ENCODE measurements around the gene ROGDI. TPM values are rescaled to one million over a fixed set of nuclear protein-coding genes. Genes with fewer than 3 reads are reported as not detected.

ROGDI gene
- total and polyA plus RNA-seq, 9 of the 15 experiments (the other 6 are each of a cell fraction or from before 2014, with no cell fraction given), result 0.97 to 37.3 (median 16.5) TPM

GRCh38 chr16:4766875-4767628 is 35.4 kb downstream of the ROGDI start, which contains the start of gene ZNF500 (continued):
- TF ChIP-seq MGA (IDR thresholded peaks at IDR 0.05), result no peak
- TF ChIP-seq MXI1 (IDR thresholded peaks at IDR 0.05; ENCODE audit: low read depth, low read length), result peak; percentile 57; the same call in 1 of the 2 replicates
- no peak for TF ChIP-seq RBM14 (IDR thresholded peaks at IDR 0.05; ENCODE audit: borderline replicate concordance, insufficient read depth, low read depth, low read length)
- peak; percentile 92 for TF ChIP-seq ZNF143 (CRISPR knock-in tag; IDR thresholded peaks at IDR 0.05)
- TF ChIP-seq HDAC1 (IDR thresholded peaks at IDR 0.05), result peak in 1 of 2 experiments; percentile 64; a peak in 1 of 4 replicates
- TF ChIP-seq CBX2 (IDR thresholded peaks at IDR 0.05; ENCODE audit: insufficient read depth, low read length, poor library complexity, severe bottlenecking), result no peak
- no peak for TF ChIP-seq HOMEZ (CRISPR knock-in tag; IDR thresholded peaks at IDR 0.05)
- TF ChIP-seq BCOR (IDR thresholded peaks at IDR 0.05), result peak; percentile 87
- peak; percentile 74; the same call in 1 of the 2 replicates for TF ChIP-seq MYC (IDR thresholded peaks at IDR 0.05; ENCODE audit: low read depth, low read length)
- TF ChIP-seq MYC (CRISPR knock-in tag; IDR thresholded peaks at IDR 0.05; ENCODE audit: borderline replicate concordance, low read depth), result no peak
- TF ChIP-seq SAP30 (IDR thresholded peaks at IDR 0.05; ENCODE audit: borderline replicate concordance, insufficient read depth, low read depth, low read length, poor library complexity, severe bottlenecking), result peak; percentile 34
- TF ChIP-seq ZNF644 (tag; IDR thresholded peaks at IDR 0.05; ENCODE audit: low read depth), result no peak
- no peak; the same call in 1 of the 2 replicates for TF ChIP-seq ZNF197 (CRISPR knock-in tag; IDR thresholded peaks at IDR 0.05; ENCODE audit: low read depth)
- TF ChIP-seq STAG1 (CRISPR knock-in tag; IDR thresholded peaks at IDR 0.05; ENCODE audit: borderline replicate concordance), result no peak

All from K562 (cell line).